LNCAP (cell line): Measurements from ENCODE around the gene RIPPLY1.

Source experiments
- TF ChIP-seq, protein P1 (sequence below): fragments of 450-650 bp; IDR thresholded peaks from 2 replicates; pipeline ENCODE4 v1.5.1; 2017; ENCODE audit warnings: mild to moderate bottlenecking

The RIPPLY1 gene

DNA sequence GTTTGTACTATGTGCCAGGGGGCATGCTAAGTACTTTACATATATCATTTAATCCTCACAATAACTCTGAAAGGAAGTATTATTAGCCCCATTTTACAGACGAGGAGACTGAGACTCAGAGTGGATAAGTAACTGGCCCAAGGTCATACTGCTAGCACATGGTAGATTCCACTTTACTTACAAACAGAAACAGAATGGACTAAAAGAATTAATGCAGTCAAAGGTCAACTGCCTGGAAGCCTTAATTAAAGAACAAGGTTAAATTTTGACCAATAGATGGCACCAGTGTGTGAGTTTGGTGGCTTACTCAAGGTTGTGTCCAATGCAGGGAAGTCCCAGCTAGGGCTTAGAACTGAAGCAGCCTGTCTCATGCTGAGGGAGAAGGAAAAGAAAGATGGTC, 4.7 kb downstream of the RIPPLY1 start:
- TF ChIP-seq, protein P1, sequence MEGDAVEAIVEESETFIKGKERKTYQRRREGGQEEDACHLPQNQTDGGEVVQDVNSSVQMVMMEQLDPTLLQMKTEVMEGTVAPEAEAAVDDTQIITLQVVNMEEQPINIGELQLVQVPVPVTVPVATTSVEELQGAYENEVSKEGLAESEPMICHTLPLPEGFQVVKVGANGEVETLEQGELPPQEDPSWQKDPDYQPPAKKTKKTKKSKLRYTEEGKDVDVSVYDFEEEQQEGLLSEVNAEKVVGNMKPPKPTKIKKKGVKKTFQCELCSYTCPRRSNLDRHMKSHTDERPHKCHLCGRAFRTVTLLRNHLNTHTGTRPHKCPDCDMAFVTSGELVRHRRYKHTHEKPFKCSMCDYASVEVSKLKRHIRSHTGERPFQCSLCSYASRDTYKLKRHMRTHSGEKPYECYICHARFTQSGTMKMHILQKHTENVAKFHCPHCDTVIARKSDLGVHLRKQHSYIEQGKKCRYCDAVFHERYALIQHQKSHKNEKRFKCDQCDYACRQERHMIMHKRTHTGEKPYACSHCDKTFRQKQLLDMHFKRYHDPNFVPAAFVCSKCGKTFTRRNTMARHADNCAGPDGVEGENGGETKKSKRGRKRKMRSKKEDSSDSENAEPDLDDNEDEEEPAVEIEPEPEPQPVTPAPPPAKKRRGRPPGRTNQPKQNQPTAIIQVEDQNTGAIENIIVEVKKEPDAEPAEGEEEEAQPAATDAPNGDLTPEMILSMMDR, result peak; percentile 46

DNA sequence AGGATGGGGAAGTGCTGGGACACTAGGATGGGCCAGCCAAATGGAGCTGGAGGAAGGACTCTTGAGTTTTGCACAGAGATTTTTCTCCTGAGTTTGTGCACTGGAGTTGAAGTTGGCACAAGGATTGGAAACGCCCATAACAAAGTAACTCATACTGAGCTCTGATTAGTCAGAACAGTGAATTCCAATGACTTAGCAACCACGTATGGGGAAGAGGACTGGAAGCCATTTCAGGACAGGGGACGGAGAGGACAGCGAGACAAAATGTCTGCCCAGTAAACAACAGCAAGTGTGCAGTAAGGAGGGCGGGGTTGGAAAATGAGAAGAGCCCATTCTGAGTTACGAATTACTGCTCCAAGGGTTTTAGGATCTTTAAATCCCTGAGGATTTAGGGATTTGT, 5.9 kb downstream of the RIPPLY1 start:
- TF ChIP-seq, protein P1, result no peak

DNA sequence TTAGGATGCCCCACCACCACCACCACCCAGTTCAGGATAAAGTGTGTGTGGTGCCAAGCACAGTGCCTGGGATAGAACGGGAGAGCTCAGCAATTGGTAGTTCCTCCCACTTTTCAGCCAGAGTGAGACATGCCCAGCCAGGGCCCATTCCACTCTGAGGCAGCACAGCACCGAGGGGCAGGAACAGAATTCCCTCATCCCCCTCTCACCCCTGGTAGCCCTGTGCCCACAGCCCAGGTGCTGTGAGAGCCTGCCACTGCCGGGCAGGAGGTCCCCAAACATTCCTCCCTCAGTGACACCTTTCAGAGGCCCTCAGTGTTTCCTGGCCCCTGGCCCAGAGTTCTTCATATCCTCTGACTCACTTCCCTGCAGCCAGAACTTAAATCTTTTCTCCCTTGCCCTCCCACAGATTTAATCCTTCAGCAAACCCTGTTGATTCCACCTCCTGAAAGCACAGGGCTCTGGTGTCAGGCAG, 8.1 kb downstream of the RIPPLY1 start:
- TF ChIP-seq, protein P1, result no peak

DNA sequence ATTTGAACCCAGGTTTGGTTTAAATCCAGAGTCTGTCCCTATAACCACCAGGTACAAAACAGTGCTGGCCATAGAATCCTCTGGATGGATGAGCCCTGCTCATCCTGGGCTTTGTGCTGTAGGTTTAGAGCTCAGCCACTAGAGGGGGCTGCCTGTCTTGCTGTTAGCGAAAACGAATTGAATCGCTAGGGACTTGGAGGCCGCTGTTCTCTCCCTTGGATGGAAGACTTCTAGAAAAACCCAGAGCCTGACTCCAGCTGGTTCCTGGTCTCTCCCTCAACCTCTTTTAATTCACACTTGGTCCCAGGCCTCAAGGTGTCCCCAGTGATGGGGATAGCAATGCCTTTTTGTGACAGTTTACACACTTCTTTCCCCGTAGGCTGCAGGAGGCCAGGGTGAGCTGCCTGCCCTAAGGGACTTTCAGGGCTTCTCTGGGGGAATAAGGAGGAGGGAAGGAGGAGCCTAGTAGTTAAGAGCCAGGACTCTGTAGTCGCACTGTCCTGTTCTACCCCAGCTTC, 8.7 kb downstream of the RIPPLY1 start:
- TF ChIP-seq, protein P1, result peak; percentile 74

GRCh38 chrX:106891762-106892460, 11.2 kb downstream of the RIPPLY1 start:
- TF ChIP-seq, protein P1, result no peak

DNA sequence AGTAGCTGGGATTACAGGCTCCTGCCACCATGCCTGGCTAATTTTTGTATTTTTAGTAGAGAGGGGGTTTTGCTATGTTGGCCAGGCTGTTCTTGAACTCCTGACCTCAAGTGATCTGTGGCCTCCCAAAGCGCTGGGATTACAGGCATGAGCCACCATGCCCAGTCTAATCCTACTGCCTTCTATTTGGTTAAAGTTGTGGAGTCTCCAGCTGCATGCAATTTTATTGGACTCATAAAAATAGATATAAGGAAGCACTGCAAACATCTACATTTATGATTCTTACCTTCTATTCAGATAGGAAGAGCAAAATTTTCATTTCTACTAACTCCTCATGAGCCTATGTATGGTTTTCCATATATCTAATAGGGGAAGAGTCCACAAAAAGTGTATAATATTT, 13.7 kb downstream of the RIPPLY1 start:
- TF ChIP-seq, protein P1, result no peak

DNA sequence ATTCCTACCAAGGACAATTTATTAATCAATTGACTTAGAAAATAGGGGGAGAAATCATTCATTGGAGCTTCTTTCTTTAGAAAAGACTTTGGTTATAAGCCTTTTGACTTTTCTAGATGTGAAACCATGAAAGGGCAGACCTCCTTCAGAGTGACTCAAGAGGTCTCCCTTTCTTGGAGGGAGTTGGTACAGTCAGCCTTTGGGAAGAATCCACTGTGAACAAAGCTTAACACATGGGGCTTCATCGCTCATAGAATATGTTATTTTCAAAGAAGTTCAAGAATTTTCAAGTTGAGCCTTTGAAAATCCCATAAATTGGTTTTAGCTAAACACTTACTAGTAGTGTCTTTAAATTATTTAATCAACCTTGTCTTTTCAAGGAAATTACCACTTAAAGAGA, 28.0 kb downstream of the RIPPLY1 start:
- TF ChIP-seq, protein P1, result no peak
